ENCODE results near the gene HOXC5.

The HOXC5 gene

GRCh38 chr12:54024127-54024526 is 8.7 kb upstream of the HOXC5 start:
- Histone ChIP-seq H3K27me3 (ENCODE audit: control insufficient read depth, insufficient read depth, low read length) (peaks cover 100% of the 10 kb centered on the region), H3K9me3 (ENCODE audit: control insufficient read depth, insufficient read depth, low read depth, low read length) (no peaks in the 10 kb centered on the region), H3K9ac (ENCODE audit: low read length) (peak overlapping the region; percentile 60), H3K4me3 (ENCODE audit: low read depth, low read length) (no peak overlapping the region; the same call in 1 of the 2 replicates), H3K36me3 (ENCODE audit: control insufficient read depth, insufficient read depth, low read length) (no peaks in the 10 kb centered on the region), H3K27ac (ENCODE audit: low read depth, low read length) (no peak overlapping the region), H3K4me1 (ENCODE audit: control insufficient read depth, insufficient read depth, low read length) (peaks cover 19% of the 10 kb centered on the region; the same call in 1 of the 2 replicates)

GRCh38 chr12:54024581-54025305 is 8.1 kb upstream of the HOXC5 start:
- Histone ChIP-seq H3K27me3 (ENCODE audit: control insufficient read depth, insufficient read depth, low read length) (peaks cover 100% of the 10 kb centered on the region), H3K4me3 (ENCODE audit: low read depth, low read length) (no peak overlapping the region), H3K36me3 (ENCODE audit: control insufficient read depth, insufficient read depth, low read length) (no peaks in the 10 kb centered on the region), H3K9me3 (ENCODE audit: control insufficient read depth, insufficient read depth, low read depth, low read length) (no peaks in the 10 kb centered on the region), H3K4me1 (ENCODE audit: control insufficient read depth, insufficient read depth, low read length) (peaks cover 23% of the 10 kb centered on the region), H3K9ac (ENCODE audit: low read length) (peak overlapping the region; percentile 60), H3K27ac (ENCODE audit: low read depth, low read length) (no peak overlapping the region)

GRCh38 chr12:54025499-54026405 is 7.1 kb upstream of the HOXC5 start:
- no peak overlapping the region for H3K4me3 ChIP-seq (ENCODE audit: low read depth, low read length)
- H3K27me3 ChIP-seq (ENCODE audit: control insufficient read depth, insufficient read depth, low read length) = peaks cover 100% of the 10 kb centered on the region
- no peaks in the 10 kb centered on the region for H3K36me3 ChIP-seq (ENCODE audit: control insufficient read depth, insufficient read depth, low read length)
- no peak overlapping the region; the same call in 1 of the 2 replicates for H3K27ac ChIP-seq (ENCODE audit: low read depth, low read length)
- no peaks in the 10 kb centered on the region for H3K9me3 ChIP-seq (ENCODE audit: control insufficient read depth, insufficient read depth, low read depth, low read length)
- peak overlapping the region; percentile 68 for H3K9ac ChIP-seq (ENCODE audit: low read length)
- peaks cover 21% of the 10 kb centered on the region for H3K4me1 ChIP-seq (ENCODE audit: control insufficient read depth, insufficient read depth, low read length)

- Histone ChIP-seq H3K27me3 (ENCODE audit: control insufficient read depth, insufficient read depth, low read length) (peaks cover 100% of the 10 kb centered on the region), H3K9ac (ENCODE audit: low read length) (peak overlapping the region; percentile 78), H3K27ac (ENCODE audit: low read depth, low read length) (no peak overlapping the region), H3K4me1 (ENCODE audit: control insufficient read depth, insufficient read depth, low read length) (peaks cover 27% of the 10 kb centered on the region), H3K36me3 (ENCODE audit: control insufficient read depth, insufficient read depth, low read length) (no peaks in the 10 kb centered on the region), H3K9me3 (ENCODE audit: control insufficient read depth, insufficient read depth, low read depth, low read length) (no peaks in the 10 kb centered on the region), H3K4me3 (ENCODE audit: low read depth, low read length) (peak overlapping the region; percentile 8; the same call in 1 of the 2 replicates)
Observed at GRCh38 chr12:54026640-54027441, 6.0 kb upstream of the HOXC5 start.

GRCh38 chr12:54027442-54027786 is 5.4 kb upstream of the HOXC5 start:
- H3K27me3 ChIP-seq (ENCODE audit: control insufficient read depth, insufficient read depth, low read length) = peaks cover 100% of the 10 kb centered on the region
- no peaks in the 10 kb centered on the region for H3K9me3 ChIP-seq (ENCODE audit: control insufficient read depth, insufficient read depth, low read depth, low read length)
- peaks cover 28% of the 10 kb centered on the region for H3K4me1 ChIP-seq (ENCODE audit: control insufficient read depth, insufficient read depth, low read length)
- no peaks in the 10 kb centered on the region for H3K36me3 ChIP-seq (ENCODE audit: control insufficient read depth, insufficient read depth, low read length)
- peak overlapping the region; percentile 8; the same call in 1 of the 2 replicates for H3K4me3 ChIP-seq (ENCODE audit: low read depth, low read length)
- no peak overlapping the region for H3K27ac ChIP-seq (ENCODE audit: low read depth, low read length)
- H3K9ac ChIP-seq (ENCODE audit: low read length) = peak overlapping the region; percentile 78

GRCh38 chr12:54028314-54029201 is 4.3 kb upstream of the HOXC5 start, which contains the start of gene HOXC6:
Gene HOXC6, plus strand, starts transcription at chr12:54028440. Its CDS starts 82 bp downstream, at chr12:54028522.
- Histone ChIP-seq H3K36me3 (ENCODE audit: control insufficient read depth, insufficient read depth, low read length) (no peaks in the 10 kb centered on the region), H3K4me1 (ENCODE audit: control insufficient read depth, insufficient read depth, low read length) (peaks cover 37% of the 10 kb centered on the region), H3K27ac (ENCODE audit: low read depth, low read length) (no peak within 1 kb of the TSS), H3K9ac (ENCODE audit: low read length) (peak within 1 kb of the TSS; percentile 80), H3K27me3 (ENCODE audit: control insufficient read depth, insufficient read depth, low read length) (peaks cover 100% of the 10 kb centered on the region), H3K4me3 (ENCODE audit: low read depth, low read length) (peak within 1 kb of the TSS; percentile 33; the same call in 1 of the 2 replicates), H3K9me3 (ENCODE audit: control insufficient read depth, insufficient read depth, low read depth, low read length) (no peaks in the 10 kb centered on the region)

GRCh38 chr12:54029529-54030441 is 3.1 kb upstream of the HOXC5 start:
- Histone ChIP-seq H3K36me3 (ENCODE audit: control insufficient read depth, insufficient read depth, low read length) (no peaks in the 10 kb centered on the region), H3K27ac (ENCODE audit: low read depth, low read length) (no peak overlapping the region; the same call in 1 of the 2 replicates), H3K27me3 (ENCODE audit: control insufficient read depth, insufficient read depth, low read length) (peaks cover 100% of the 10 kb centered on the region), H3K9ac (ENCODE audit: low read length) (peak overlapping the region; percentile 80), H3K9me3 (ENCODE audit: control insufficient read depth, insufficient read depth, low read depth, low read length) (no peaks in the 10 kb centered on the region), H3K4me1 (ENCODE audit: control insufficient read depth, insufficient read depth, low read length) (peaks cover 37% of the 10 kb centered on the region), H3K4me3 (ENCODE audit: low read depth, low read length) (peak overlapping the region; percentile 40; the same call in 1 of the 2 replicates)

GRCh38 chr12:54030442-54030801 is 2.4 kb upstream of the HOXC5 start:
- H3K9ac ChIP-seq (ENCODE audit: low read length) = peak overlapping the region; percentile 5
- no peak overlapping the region for H3K27ac ChIP-seq (ENCODE audit: low read depth, low read length)
- no peaks in the 10 kb centered on the region for H3K36me3 ChIP-seq (ENCODE audit: control insufficient read depth, insufficient read depth, low read length)
- H3K4me3 ChIP-seq (ENCODE audit: low read depth, low read length) = peak overlapping the region; percentile 41; the same call in 1 of the 2 replicates
- peaks cover 37% of the 10 kb centered on the region for H3K4me1 ChIP-seq (ENCODE audit: control insufficient read depth, insufficient read depth, low read length)
- no peaks in the 10 kb centered on the region for H3K9me3 ChIP-seq (ENCODE audit: control insufficient read depth, insufficient read depth, low read depth, low read length)
- H3K27me3 ChIP-seq (ENCODE audit: control insufficient read depth, insufficient read depth, low read length) = peaks cover 100% of the 10 kb centered on the region

- Histone ChIP-seq H3K36me3 (ENCODE audit: control insufficient read depth, insufficient read depth, low read length) (no peaks in the 10 kb centered on the region), H3K4me1 (ENCODE audit: control insufficient read depth, insufficient read depth, low read length) (peaks cover 35% of the 10 kb centered on the region), H3K27ac (ENCODE audit: low read depth, low read length) (no peak overlapping the region; the same call in 1 of the 2 replicates), H3K27me3 (ENCODE audit: control insufficient read depth, insufficient read depth, low read length) (peaks cover 100% of the 10 kb centered on the region), H3K9ac (ENCODE audit: low read length) (peak overlapping the region; percentile 56), H3K4me3 (ENCODE audit: low read depth, low read length) (peak overlapping the region; percentile 41; the same call in 1 of the 2 replicates), H3K9me3 (ENCODE audit: control insufficient read depth, insufficient read depth, low read depth, low read length) (no peaks in the 10 kb centered on the region)
Observed at GRCh38 chr12:54030889-54031471, 1.9 kb upstream of the HOXC5 start.
